Measurements from ENCODE around the gene IL36RN.

The IL36RN gene

DNA sequence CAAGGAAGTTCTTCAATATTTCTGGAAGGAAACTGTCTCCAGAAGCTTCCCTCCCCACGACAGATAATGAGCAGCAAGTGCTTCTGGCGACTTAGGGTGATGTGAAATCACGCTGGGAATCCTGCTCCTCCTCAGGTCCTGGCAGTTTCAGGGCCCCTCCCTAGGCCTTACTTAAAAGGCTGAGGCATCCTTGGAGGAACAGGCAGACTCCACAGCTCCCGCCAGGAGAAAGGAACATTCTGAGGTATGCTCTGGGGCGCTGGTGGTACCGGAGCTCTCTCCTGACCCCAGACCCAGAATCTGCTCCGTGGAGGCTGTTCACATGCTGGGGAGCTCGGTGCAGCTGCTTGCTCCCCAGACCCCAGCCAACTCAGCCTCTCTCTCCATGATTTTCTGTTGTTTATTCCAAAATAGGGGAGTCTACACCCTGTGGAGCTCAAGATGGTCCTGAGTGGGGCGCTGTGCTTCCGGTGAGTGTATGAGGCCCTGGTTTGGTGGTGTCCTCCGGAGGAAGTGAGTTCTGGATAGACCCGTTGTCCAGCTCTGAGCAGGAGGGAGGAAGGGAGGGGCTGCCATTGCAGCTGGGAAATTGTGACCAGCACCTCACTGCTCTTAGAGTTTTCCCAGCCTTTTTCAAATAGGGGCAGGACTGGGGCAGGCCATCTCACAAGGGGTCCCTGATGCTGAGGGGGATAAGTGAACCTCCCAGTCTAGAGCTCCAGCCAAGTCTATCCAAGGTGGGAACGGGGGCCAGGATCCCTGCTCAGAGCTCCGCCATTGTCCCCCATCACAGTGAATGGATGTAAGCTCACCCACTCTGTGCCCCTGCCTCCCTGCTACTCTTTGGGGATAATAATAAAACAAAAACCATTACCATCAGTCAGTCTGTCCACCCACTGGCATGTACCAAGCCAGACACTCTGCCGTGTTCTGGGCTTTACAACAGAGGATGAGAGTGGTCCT is at the start of gene IL36RN:
Gene IL36RN (plus strand): TSS at position 201 of the 963 bp plus-strand sequence. CDS start 241 bp downstream, at position 442.
- no peaks in the 10 kb centered on the region for H3K4me1 ChIP-seq (ENCODE audit: control insufficient read depth in 1 of 2, insufficient read depth in 2 of 2, low read length in 2 of 2)
- H3K9me3 ChIP-seq (ENCODE audit: control insufficient read depth in 1 of 2, low read length in 2 of 2): peaks cover 0 to 4% of the 10 kb centered on the region in 2 donors
- no peak within 1 kb of the TSS for H3K27ac ChIP-seq (ENCODE audit: low read length)
- no peak within 1 kb of the TSS for H3K4me3 ChIP-seq (ENCODE audit: low read depth in 1 of 2, low read length in 2 of 2)
- H3K27me3 ChIP-seq (ENCODE audit: low read depth, low read length): no peaks in the 10 kb centered on the region
- no peaks in the 10 kb centered on the region for H3K36me3 ChIP-seq (ENCODE audit: control insufficient read depth in 1 of 2, insufficient read depth in 2 of 2, low read length in 2 of 2)

DNA sequence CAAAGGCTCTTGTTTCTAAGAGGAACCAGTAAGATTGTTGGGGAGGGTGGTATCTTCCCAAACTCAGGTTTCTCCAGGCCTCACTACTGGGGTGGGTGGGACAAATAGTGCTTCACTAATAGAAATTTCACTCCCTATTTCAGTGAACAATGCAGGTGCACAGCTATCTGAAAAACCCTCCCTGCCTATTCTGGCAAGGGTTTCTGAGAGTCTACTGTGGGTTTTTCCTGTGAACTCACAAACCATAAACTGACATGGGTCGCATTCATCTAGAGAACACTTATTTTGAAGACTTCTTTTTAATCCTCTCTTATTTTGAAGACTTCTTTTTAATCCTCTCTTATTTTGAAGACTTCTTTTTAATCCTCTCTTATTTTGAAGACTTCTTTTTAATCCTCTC is 49.4 kb upstream of the IL36RN start:
- H3K36me3 ChIP-seq (ENCODE audit: control insufficient read depth in 1 of 2, insufficient read depth in 2 of 2, low read length in 2 of 2): no peaks in the 10 kb centered on the region
- H3K4me3 ChIP-seq (ENCODE audit: low read depth in 1 of 2, low read length in 2 of 2): no peak overlapping the region
- H3K4me1 ChIP-seq (ENCODE audit: control insufficient read depth in 1 of 2, insufficient read depth in 2 of 2, low read length in 2 of 2): no peaks in the 10 kb centered on the region
- H3K9me3 ChIP-seq (ENCODE audit: control insufficient read depth in 1 of 2, low read length in 2 of 2): no peaks in the 10 kb centered on the region
- no peak overlapping the region for H3K27ac ChIP-seq (ENCODE audit: low read length)
- H3K27me3 ChIP-seq (ENCODE audit: low read depth, low read length): no peaks in the 10 kb centered on the region

DNA sequence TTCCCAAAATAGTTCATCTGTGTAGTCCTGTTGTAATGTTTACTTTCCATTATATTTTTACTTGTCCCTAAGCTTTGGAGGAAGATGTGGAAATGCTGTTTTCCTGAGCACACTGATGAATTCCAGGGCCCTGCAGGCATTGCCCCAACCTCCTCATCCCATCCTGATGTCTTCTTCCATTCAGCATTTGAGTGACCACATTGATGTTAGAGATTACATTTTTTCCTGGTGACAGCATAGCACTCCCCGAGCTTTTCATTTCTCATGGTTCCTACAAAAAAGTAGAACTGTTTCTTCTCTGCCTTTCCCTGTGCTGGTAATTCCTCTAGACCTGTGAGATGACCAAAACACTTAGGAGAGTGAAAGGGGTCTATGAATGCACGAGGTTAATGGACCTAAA is 48.9 kb upstream of the IL36RN start:
- H3K27me3 ChIP-seq (ENCODE audit: low read depth, low read length): no peaks in the 10 kb centered on the region
- no peak overlapping the region for H3K27ac ChIP-seq (ENCODE audit: low read length)
- no peaks in the 10 kb centered on the region for H3K36me3 ChIP-seq (ENCODE audit: control insufficient read depth in 1 of 2, insufficient read depth in 2 of 2, low read length in 2 of 2)
- no peaks in the 10 kb centered on the region for H3K4me1 ChIP-seq (ENCODE audit: control insufficient read depth in 1 of 2, insufficient read depth in 2 of 2, low read length in 2 of 2)
- H3K4me3 ChIP-seq (ENCODE audit: low read depth in 1 of 2, low read length in 2 of 2): no peak overlapping the region
- no peaks in the 10 kb centered on the region for H3K9me3 ChIP-seq (ENCODE audit: control insufficient read depth in 1 of 2, low read length in 2 of 2)

DNA sequence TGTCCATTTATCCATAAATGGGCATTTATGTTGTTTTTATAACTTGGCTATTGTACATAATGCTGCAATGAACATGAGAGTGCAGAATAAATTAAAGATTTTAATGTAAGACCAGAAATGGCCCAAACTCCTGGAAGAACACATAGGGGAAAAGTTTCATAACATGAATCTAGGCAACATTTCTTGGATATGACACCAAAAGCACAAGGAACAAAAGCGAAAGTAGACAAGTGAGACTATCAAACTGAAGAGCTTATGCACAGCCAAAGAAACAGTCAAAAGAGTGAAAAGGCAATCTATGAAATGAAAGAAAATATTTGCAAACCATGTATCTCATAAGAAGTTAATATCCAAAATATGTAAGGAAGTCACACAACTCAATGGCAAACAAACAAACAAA is 47.9 kb upstream of the IL36RN start:
- no peak overlapping the region for H3K4me3 ChIP-seq (ENCODE audit: low read depth in 1 of 2, low read length in 2 of 2)

DNA sequence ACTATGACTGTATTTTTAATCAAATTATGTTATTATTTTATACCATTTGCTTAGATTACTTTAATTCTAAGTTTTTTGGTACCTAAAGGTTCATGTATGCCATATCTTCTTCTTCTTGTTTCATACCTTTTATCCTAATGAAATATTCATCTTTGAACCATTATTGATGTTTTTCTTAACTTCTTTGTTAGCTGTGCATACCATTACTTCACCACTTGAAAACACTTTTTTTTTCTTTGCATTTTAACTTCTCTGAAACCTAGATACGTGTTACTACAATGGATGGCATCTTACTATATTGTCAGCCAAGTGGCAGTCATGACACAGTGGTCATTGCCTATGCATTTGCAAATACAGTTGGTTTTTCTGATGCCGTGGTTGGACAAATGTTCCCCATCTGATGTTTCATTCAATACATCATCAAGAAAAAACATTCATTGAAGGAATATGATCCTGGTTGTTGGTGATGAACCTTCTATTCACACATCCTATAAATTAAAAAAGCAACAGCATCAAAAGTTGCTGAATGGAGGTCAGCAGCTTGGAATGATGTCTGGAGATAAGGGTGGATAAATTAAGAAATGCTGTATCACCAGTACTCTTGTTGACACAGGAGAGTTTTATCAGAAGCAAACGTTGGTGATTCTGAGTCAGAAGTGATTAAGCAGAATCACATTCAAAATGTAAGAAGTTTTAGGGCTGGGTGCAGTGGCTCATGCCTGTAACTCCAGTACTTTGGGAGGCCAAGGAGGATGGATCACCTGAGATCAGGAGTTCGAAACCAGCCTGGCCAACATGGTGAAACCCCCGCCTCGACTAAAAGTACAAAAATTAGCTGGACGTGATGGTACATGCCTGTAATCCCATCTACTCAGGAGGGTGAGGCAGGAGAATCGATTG is 46.3 kb upstream of the IL36RN start:
- Histone ChIP-seq H3K27ac (ENCODE audit: low read length) (no peak overlapping the region), H3K4me1 (ENCODE audit: control insufficient read depth in 1 of 2, insufficient read depth in 2 of 2, low read length in 2 of 2) (no peaks in the 10 kb centered on the region), H3K27me3 (ENCODE audit: low read depth, low read length) (no peaks in the 10 kb centered on the region), H3K4me3 (ENCODE audit: low read depth in 1 of 2, low read length in 2 of 2) (no peak overlapping the region), H3K9me3 (ENCODE audit: control insufficient read depth in 1 of 2, low read length in 2 of 2) (no peaks in the 10 kb centered on the region), H3K36me3 (ENCODE audit: control insufficient read depth in 1 of 2, insufficient read depth in 2 of 2, low read length in 2 of 2) (no peaks in the 10 kb centered on the region)

More for the DNA sequence above, 47.9 kb upstream of the IL36RN start:
- no peaks in the 10 kb centered on the region for H3K27me3 ChIP-seq (ENCODE audit: low read depth, low read length)
- H3K4me1 ChIP-seq (ENCODE audit: control insufficient read depth in 1 of 2, insufficient read depth in 2 of 2, low read length in 2 of 2): no peaks in the 10 kb centered on the region
- H3K9me3 ChIP-seq (ENCODE audit: control insufficient read depth in 1 of 2, low read length in 2 of 2): no peaks in the 10 kb centered on the region
- H3K27ac ChIP-seq (ENCODE audit: low read length): no peak overlapping the region
- H3K36me3 ChIP-seq (ENCODE audit: control insufficient read depth in 1 of 2, insufficient read depth in 2 of 2, low read length in 2 of 2): no peaks in the 10 kb centered on the region

DNA sequence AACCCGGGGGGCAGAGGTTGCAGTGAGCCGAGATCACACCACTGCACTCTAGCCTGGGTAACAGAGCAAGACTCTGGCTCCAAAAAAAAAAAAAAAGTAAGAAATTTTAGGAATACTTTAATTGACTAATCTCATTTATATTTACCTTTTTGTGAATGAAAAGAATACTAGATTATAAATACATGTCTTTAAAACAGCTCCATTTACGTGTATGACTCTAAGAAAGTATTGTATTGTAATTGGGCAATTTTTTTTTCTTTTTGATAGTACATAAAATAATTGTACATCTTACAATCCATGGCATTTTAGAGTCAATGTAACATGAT is 45.7 kb upstream of the IL36RN start:
- Histone ChIP-seq H3K27ac (ENCODE audit: low read length) (no peak overlapping the region), H3K4me3 (ENCODE audit: low read depth in 1 of 2, low read length in 2 of 2) (no peak overlapping the region), H3K36me3 (ENCODE audit: control insufficient read depth in 1 of 2, insufficient read depth in 2 of 2, low read length in 2 of 2) (no peaks in the 10 kb centered on the region), H3K4me1 (ENCODE audit: control insufficient read depth in 1 of 2, insufficient read depth in 2 of 2, low read length in 2 of 2) (no peaks in the 10 kb centered on the region), H3K9me3 (ENCODE audit: control insufficient read depth in 1 of 2, low read length in 2 of 2) (no peaks in the 10 kb centered on the region), H3K27me3 (ENCODE audit: low read depth, low read length) (no peaks in the 10 kb centered on the region)

DNA sequence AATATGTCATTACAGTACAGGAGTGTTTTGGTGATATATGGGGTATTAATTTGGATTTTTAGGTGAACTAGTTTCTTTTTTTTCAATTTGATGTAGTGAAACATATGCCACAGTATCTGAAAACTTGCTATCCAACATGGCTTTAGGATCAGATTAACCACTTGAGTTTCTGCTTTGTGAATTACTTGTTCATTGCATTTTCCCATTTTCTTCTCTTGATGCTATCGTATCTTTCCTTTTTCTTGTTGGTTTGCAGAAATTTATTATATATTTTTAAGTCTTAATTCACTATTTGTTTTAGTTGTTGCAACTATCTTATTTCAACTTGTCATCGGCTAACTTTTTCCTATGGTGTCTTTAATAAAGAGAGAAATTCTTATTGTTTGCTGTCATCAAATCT is 44.9 kb upstream of the IL36RN start:
- no peaks in the 10 kb centered on the region for H3K27me3 ChIP-seq (ENCODE audit: low read depth, low read length)
- H3K27ac ChIP-seq (ENCODE audit: low read length): no peak overlapping the region
- no peaks in the 10 kb centered on the region for H3K36me3 ChIP-seq (ENCODE audit: control insufficient read depth in 1 of 2, insufficient read depth in 2 of 2, low read length in 2 of 2)
- no peaks in the 10 kb centered on the region for H3K9me3 ChIP-seq (ENCODE audit: control insufficient read depth in 1 of 2, low read length in 2 of 2)
- no peaks in the 10 kb centered on the region for H3K4me1 ChIP-seq (ENCODE audit: control insufficient read depth in 1 of 2, insufficient read depth in 2 of 2, low read length in 2 of 2)
- H3K4me3 ChIP-seq (ENCODE audit: low read depth in 1 of 2, low read length in 2 of 2): no peak overlapping the region

DNA sequence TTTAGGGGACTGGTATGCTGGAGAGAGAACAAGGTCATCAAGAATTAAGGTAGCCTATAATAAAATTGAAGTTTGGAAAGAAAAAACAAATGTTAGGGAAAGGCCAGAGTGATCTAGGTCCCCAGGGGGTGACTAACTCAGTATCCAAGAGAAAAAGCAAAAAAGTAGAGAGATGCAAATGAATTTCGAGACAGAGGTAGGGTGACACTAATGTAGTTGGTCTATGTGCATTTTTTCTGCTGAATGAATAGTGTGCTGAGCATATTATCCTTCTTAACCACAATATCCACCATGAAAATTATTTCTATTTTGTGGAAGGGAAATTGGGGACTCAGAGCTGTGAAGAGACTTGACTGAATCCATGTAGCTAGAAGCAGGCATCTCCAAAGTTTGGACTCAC is 44.0 kb upstream of the IL36RN start:
- no peak overlapping the region for H3K4me3 ChIP-seq (ENCODE audit: low read depth in 1 of 2, low read length in 2 of 2)
- no peaks in the 10 kb centered on the region for H3K9me3 ChIP-seq (ENCODE audit: control insufficient read depth in 1 of 2, low read length in 2 of 2)
- no peak overlapping the region for H3K27ac ChIP-seq (ENCODE audit: low read length)
- no peaks in the 10 kb centered on the region for H3K4me1 ChIP-seq (ENCODE audit: control insufficient read depth in 1 of 2, insufficient read depth in 2 of 2, low read length in 2 of 2)
- no peaks in the 10 kb centered on the region for H3K27me3 ChIP-seq (ENCODE audit: low read depth, low read length)
- no peaks in the 10 kb centered on the region for H3K36me3 ChIP-seq (ENCODE audit: control insufficient read depth in 1 of 2, insufficient read depth in 2 of 2, low read length in 2 of 2)

DNA sequence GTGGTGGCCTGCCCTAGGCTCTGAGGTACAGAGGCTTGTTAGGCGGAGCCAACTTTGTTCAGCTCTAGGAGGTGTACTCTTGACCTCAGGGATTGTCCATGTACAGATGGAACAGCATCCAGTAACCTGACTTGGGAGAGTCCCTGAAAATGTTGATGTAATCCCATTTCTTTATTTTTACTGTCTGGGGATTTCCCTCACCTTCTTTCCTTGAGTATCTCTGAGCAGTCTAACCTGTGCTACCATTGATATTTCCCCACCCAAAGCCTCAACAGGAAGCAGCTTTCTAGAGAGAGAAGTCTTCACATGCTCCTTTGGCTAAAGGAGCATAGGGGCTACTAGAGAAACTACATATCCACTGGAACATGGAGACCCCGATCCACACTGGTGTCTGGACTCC is 43.3 kb upstream of the IL36RN start:
- no peaks in the 10 kb centered on the region for H3K27me3 ChIP-seq (ENCODE audit: low read depth, low read length)
- no peak overlapping the region for H3K4me3 ChIP-seq (ENCODE audit: low read depth in 1 of 2, low read length in 2 of 2)
- H3K27ac ChIP-seq (ENCODE audit: low read length): no peak overlapping the region
- no peaks in the 10 kb centered on the region for H3K9me3 ChIP-seq (ENCODE audit: control insufficient read depth in 1 of 2, low read length in 2 of 2)
- no peaks in the 10 kb centered on the region for H3K36me3 ChIP-seq (ENCODE audit: control insufficient read depth in 1 of 2, insufficient read depth in 2 of 2, low read length in 2 of 2)
- no peaks in the 10 kb centered on the region for H3K4me1 ChIP-seq (ENCODE audit: control insufficient read depth in 1 of 2, insufficient read depth in 2 of 2, low read length in 2 of 2)

DNA sequence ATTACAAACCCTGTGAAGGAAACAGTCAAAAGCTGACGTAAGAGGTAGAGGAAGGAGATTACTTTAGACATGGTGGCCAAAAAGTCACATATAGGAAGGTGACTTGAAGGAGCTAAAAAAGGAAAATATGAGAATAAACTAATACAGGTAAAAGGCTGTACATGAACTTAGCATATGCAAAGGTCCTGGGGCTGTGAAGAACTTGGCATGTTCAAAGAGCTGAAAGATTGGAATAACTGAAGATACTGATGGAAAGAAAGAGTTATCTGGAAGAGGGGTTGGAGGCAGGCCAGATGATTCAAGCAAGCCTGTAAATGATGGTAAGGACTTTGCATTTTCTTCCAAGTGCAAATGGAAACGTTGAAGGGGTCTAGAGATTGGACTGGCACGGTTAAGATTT is 40.5 kb upstream of the IL36RN start:
- H3K9me3 ChIP-seq (ENCODE audit: control insufficient read depth in 1 of 2, low read length in 2 of 2): no peaks in the 10 kb centered on the region
- H3K4me1 ChIP-seq (ENCODE audit: control insufficient read depth in 1 of 2, insufficient read depth in 2 of 2, low read length in 2 of 2): no peaks in the 10 kb centered on the region
- no peak overlapping the region for H3K27ac ChIP-seq (ENCODE audit: low read length)
- no peaks in the 10 kb centered on the region for H3K36me3 ChIP-seq (ENCODE audit: control insufficient read depth in 1 of 2, insufficient read depth in 2 of 2, low read length in 2 of 2)
- H3K4me3 ChIP-seq (ENCODE audit: low read depth in 1 of 2, low read length in 2 of 2): no peak overlapping the region
- H3K27me3 ChIP-seq (ENCODE audit: low read depth, low read length): no peaks in the 10 kb centered on the region

DNA sequence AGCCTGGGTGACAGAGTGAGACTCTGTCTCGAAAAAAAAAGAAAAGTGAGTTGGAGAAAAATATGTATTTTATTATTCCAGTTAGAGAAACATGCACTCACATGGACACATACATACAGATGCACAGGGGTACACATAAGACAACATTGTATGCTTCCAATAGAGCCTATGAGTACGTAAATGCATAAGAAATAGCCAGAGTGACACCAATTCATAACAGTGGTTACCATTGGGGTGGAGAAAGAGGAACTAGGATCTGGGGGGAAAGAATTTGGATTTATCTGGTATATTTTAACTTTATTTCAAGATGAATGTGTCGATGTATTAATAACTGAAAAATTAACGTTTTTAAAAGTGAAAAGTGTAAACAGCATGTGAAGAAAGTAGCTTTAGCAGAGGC is 37.7 kb upstream of the IL36RN start:
- H3K36me3 ChIP-seq (ENCODE audit: control insufficient read depth in 1 of 2, insufficient read depth in 2 of 2, low read length in 2 of 2): no peaks in the 10 kb centered on the region
- no peaks in the 10 kb centered on the region for H3K4me1 ChIP-seq (ENCODE audit: control insufficient read depth in 1 of 2, insufficient read depth in 2 of 2, low read length in 2 of 2)
- no peak overlapping the region for H3K27ac ChIP-seq (ENCODE audit: low read length)
- H3K27me3 ChIP-seq (ENCODE audit: low read depth, low read length): no peaks in the 10 kb centered on the region
- no peak overlapping the region for H3K4me3 ChIP-seq (ENCODE audit: low read depth in 1 of 2, low read length in 2 of 2)
- H3K9me3 ChIP-seq (ENCODE audit: control insufficient read depth in 1 of 2, low read length in 2 of 2): no peaks in the 10 kb centered on the region
